Prostate gland (tissue), 2 donors: Measurements from ENCODE around the gene GBGT1.

Experiments
- POLR2A ChIP-seq: fragments of 450-650 bp; IDR thresholded peaks from one replicate; pipeline ENCODE4 v1.6.1; 2016; ENCODE audit warnings: antibody characterized with exemption, mild to moderate bottlenecking
- POLR2AphosphoS5 ChIP-seq: sonication (generic); formaldehyde crosslinking; IDR thresholded peaks from one replicate; pipeline ENCODE4 v1.6.1; 2017; ENCODE audit warnings: antibody characterized with exemption
- TF ChIP-seq, protein P1 (sequence below), 4 experiments: fragments of 200-600 bp in 2 of 4; fragments of 450-650 bp in 2 of 4; sonication (generic) in 2 of 4; IDR thresholded peaks; 1 replicate in 3 of 4; 2 replicates in 1 of 4; pipeline ENCODE4 v1.5.1; 2016 to 2019; ENCODE audit warnings: antibody characterized with exemption in 4 of 4, mild to moderate bottlenecking in 2 of 4, moderate library complexity in 2 of 4

DNA sequence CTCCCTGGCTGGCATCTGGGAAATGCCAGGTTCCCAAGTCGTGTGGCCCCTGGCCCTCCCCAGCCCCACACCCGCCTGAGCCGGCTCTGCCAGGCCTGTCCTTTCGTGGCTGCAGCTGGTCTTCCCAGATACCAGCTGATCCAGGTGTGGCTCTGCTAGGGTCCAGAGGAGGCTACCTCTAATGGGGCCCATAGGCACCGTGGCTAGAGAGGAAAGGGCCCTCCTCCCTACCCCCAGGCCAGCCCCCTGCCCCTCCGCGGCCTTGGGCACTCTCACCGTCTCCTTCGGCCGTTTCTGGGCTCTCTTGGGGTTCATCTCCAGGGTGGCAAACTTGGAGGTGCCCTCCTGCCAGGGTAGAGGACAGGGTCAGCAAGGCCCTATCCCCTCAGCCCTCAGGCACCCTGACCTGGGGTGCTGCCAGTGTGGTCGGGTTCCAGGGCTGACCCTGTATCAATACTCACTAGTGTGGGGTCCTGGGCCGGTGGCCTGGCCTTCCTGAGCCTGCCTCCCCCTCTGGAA is 59.7 kb downstream of the GBGT1 start:
- TF ChIP-seq, protein P1, sequence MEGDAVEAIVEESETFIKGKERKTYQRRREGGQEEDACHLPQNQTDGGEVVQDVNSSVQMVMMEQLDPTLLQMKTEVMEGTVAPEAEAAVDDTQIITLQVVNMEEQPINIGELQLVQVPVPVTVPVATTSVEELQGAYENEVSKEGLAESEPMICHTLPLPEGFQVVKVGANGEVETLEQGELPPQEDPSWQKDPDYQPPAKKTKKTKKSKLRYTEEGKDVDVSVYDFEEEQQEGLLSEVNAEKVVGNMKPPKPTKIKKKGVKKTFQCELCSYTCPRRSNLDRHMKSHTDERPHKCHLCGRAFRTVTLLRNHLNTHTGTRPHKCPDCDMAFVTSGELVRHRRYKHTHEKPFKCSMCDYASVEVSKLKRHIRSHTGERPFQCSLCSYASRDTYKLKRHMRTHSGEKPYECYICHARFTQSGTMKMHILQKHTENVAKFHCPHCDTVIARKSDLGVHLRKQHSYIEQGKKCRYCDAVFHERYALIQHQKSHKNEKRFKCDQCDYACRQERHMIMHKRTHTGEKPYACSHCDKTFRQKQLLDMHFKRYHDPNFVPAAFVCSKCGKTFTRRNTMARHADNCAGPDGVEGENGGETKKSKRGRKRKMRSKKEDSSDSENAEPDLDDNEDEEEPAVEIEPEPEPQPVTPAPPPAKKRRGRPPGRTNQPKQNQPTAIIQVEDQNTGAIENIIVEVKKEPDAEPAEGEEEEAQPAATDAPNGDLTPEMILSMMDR (IDR thresholded peaks at IDR 0.05): no peak
- TF ChIP-seq POLR2AphosphoS5 (no peak), POLR2A (no peak)
